NCI-H2081 treated with DMSO at 0.1 percent for 48 hours (cell line): ENCODE results near the gene MRPS15.
"Not testable (repeated sequence)": the region's sequence is repeated elsewhere in the genome, so short reads cannot be mapped to it uniquely, and the experiment has no call there.

Source experiments
- DNase-seq: peaks from one replicate; lab custom pipeline; 2025; lab: John Stamatoyannopoulos, UW

MRPS15 gene

GRCh38 chr1:36482724-36483388, 18.7 kb upstream of the MRPS15 start, which contains the start of gene CSF3R:
TSS of gene CSF3R (minus strand) at chr1:36482913. CDS start at chr1:36479496, 3,417 bp downstream.
- no peak for DNase-seq

- DNase-seq, result no peak
Measured at GRCh38 chr1:36481771-36482723, 17.9 kb upstream of the MRPS15 start.

- DNase-seq, result no peak
Measured at GRCh38 chr1:36481091-36481490, 16.9 kb upstream of the MRPS15 start.

- DNase-seq, result no peak
Measured at GRCh38 chr1:36480161-36480560, 16.0 kb upstream of the MRPS15 start.

- no peak for DNase-seq
Measured at GRCh38 chr1:36479505-36480051, 15.4 kb upstream of the MRPS15 start.

- DNase-seq, result not testable (repeated sequence)
Measured at GRCh38 chr1:36477615-36478014, 13.4 kb upstream of the MRPS15 start.

- DNase-seq, result no peak
Measured at GRCh38 chr1:36476945-36477344, 12.8 kb upstream of the MRPS15 start.

GRCh38 chr1:36475910-36476604, 11.9 kb upstream of the MRPS15 start:
- DNase-seq, result no peak

- no peak for DNase-seq
Measured at GRCh38 chr1:36475341-36475740, 11.2 kb upstream of the MRPS15 start.

- DNase-seq, result no peak
Measured at GRCh38 chr1:36472656-36473055, 8.5 kb upstream of the MRPS15 start.

- DNase-seq, result no peak
Measured at GRCh38 chr1:36471830-36472641, 7.9 kb upstream of the MRPS15 start.

GRCh38 chr1:36469163-36469562, 5.0 kb upstream of the MRPS15 start:
- no peak for DNase-seq

GRCh38 chr1:36467700-36468455, 3.7 kb upstream of the MRPS15 start:
- DNase-seq, result no peak

- no peak for DNase-seq
Measured at GRCh38 chr1:36467027-36467410, 2.8 kb upstream of the MRPS15 start.

GRCh38 chr1:36466370-36467026, 2.3 kb upstream of the MRPS15 start:
- DNase-seq, result no peak

- no peak for DNase-seq
Measured at GRCh38 chr1:36465731-36466369, 1.7 kb upstream of the MRPS15 start.

- DNase-seq, result no peak
Measured at GRCh38 chr1:36464605-36465393, 615 bp upstream of the MRPS15 start.

- no peak for DNase-seq
Measured at GRCh38 chr1:36463463-36463802, 751 bp downstream of the MRPS15 start.

- no peak for DNase-seq
Measured at GRCh38 chr1:36458910-36459309, 5.3 kb downstream of the MRPS15 start.
